Measurements from ENCODE around the gene SFT2D1.
"Not testable (repeated sequence)": the region's sequence is repeated elsewhere in the genome, so short reads cannot be mapped to it uniquely, and the experiment has no call there.

The SFT2D1 gene

DNA sequence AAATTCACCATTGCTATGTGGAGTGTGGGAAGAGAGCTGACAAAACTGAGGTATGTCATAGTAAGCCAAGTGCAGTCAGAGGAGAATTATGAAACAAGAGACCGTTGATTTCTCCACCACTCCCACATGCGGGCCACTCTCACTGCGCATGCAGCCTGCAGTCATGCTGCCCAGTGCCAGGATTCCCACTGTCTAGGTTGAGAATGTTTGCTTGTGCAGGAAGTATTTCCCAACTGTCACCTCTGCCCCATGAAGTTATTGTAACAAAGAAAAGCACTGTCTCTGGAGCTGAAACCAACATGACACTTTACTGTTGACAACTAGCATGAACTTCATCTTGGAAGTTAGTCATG lies 18.7 kb upstream of the SFT2D1 start:
- no peak for DNase-seq

DNA sequence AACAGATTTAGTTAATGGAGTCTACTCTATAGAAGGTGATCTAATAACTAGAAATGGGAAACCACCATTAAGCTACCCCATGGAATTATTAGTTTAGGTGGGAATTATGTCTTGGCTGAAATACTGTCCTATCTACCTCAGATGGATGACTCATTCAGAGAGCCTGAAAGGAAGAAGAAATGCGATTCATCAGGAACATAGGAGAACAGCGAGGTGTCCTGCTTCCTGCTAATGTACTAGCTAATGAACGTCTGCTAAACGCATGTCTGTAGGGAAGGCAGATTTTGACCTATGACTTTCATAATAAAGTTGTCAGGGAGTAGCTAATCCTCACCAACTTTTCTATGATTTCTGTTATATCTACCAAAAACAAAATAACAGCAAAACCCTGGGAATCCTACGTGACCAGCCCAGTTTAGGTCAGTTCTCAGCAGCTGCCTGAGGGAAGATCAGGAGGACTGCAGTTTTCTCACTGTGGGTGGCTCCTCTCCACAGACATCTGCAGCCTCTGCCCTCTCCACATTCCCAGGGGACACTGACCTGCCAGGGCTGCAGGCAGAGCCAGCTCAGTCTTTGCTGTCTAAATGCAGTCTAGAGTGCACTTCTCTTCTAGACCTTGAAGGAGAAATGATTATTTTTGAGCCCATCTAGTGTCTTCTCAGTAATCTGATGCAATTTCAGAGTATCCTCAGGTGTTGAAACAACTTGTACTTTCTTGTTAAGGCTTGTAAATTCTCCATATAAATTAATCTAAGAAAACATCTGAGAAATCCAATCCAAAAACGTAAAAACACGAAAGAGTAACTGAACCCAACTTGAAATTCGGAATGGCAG lies 18.1 kb upstream of the SFT2D1 start:
- no peak for DNase-seq

DNA sequence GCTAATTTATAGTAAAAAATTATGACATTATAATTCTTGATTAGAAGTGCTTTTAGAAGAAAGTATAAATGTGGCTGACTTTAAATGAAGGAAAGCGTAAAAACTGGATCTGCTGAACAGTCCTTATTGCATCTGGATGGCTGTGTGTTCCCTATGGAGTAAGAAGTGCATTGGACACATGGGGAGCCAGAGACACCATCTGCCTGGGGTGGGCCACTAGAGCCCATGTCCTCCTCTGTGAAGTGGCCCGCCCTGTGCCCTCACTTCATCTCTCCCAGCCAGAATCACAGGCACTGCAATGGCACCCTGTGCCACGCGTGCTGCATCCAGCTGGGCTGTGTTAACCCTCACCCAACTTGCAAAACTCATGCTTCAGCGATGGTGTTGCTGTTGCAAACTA lies 13.2 kb upstream of the SFT2D1 start:
- DNase-seq: no peak

DNA sequence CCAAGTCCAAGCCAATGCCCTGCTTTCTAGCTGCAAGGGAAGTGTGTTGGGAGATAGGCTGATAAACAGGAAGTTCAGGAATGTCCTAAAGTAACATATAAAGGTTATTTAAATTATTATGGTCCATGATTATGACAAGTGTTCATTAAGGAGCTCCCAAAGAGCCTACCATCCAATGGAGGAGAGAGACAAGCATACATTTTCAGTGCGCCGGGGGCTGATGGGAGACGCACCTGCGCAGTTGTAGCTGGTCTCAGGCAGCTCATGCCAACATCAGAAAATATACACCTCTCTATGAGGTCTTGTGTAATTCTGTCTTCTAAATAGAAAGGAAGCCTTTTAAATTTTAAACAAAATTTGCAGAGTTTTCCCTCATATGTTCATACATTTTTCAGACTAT lies 12.6 kb upstream of the SFT2D1 start:
- no peak for DNase-seq

DNA sequence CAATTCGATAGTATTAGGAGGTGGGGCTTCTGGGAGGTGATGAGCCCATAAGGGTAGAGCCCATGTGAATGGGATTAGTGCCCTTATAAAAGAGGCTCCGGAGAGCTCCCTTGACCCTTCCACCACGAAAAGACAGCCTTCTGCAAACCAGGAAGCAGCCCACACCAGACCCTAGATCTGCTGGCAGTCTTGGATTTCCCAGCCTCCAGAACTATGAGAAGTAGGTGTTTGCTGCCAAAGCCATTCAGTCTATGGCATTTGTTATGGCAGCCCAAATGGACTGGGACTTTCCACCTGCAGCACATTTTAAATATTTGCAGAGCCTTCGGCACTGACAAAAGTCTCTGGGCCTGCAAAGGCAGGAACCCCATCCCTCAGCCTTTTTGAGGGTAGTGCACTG lies 11.8 kb upstream of the SFT2D1 start:
- DNase-seq: no peak

DNA sequence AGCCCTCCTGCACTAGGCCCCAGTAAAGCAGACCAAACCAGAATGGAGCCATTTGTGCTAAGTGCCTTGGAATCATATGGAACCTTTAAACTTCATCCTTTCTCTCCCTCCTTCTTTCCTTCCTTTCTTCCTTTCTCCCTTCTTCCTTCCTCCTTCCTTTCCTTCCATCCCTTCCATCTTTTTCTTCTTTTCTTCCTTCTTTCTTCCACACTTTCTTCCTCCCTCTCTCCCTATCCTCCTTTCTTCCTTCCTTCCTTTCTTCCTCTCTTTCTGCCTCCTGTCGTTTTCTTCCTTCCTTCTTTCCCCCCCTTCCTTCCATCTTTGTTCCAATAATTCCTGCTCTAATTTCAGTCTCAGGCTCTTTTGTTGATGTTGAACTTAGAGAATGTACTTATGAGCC lies 11.2 kb upstream of the SFT2D1 start:
- DNase-seq: no peak

DNA sequence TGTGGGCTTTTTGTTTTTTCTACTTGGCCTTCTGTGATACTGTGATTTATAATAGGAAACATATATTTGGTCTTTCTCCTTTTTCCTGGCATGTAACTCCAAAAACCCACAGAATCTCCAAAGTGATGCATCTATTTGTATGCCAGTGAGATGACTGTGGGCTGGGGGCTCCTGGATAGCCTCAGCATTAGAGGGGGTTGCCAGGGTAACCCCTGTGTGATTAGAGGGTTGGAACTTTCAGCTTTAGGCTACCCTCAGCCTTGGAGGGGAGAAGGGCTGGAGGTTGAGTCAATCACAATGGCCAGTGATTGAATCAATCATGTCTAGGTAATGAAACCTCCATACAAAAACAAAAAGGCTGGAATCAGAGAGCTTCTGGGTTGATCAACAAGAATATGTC lies 10.6 kb upstream of the SFT2D1 start:
- no peak for DNase-seq

DNA sequence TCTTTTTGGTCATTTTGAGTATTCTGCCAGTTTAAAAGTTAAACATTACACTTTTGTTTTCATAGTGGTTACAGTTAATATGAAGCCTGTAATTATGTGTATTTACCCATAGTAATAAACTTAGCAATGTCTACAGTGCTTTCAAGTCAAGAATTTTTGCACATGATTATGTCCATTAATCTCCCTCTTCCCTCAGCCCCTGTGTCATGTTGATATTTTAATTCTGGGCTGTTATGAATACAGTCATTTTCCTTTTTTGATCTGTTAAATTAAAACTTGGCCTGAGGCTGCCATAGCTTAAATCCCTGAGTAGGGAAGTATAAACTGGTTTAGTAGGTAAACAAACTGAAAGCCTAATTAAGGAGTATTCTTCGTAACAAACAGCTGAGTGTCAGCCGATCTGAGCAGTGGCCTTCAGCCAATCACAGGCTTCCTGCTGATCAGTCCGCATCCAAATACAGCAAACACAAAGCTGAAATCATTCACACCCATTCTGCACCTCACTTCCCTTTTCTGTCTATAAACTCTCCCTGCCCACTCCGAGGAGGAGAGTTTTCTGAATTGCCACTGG lies 9.5 kb upstream of the SFT2D1 start:
- no peak for DNase-seq

DNA sequence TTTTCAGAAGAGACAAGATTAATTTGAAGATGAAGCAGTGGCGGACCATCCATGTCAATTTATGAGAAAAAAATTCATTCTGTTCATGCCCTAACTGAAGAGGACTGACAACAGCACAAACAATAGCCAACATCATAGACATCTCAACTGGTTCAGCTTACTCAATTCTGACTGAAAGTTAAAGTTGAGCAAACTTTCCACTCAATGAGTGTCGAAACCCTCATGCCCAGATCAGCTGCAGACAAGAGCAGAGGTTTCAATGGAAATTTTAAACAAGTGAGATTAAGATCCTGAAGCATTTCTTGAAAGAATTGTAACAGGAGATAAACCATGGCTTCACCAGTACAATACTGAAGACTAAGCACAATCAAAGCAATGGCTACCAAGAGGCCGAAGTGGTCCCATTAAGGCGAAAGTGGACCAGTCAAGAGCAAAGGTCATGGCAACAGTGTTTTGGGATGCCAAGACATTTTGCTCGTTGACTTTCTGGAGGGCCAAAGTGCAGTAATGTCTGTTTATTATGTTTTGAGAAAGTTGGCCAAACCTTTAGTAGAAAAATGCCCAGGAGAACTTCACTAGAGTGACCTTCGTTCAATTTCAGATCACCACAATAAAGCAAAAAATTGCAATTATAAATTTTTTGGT lies 6.1 kb upstream of the SFT2D1 start:
- DNase-seq: no peak

DNA sequence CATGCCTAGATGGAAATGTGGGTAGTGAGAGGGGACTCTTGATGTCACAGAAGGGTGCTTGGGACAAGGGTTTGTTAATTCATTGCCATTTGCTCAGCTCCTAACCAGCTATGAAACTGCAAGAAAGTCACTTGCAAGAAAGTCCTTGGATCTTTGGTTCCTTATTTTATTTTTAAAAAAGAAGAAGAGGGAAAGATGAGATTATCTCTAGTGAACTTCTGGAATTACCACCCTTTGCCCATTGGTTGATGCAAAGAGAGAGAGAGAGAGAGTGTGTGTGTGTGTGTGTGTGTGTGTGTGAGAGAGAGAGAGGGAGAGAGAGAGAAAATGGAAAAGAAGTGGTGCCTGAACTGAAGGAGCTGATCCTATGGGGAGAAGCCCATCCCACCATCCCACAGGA lies 4.6 kb upstream of the SFT2D1 start:
- no peak for DNase-seq

DNA sequence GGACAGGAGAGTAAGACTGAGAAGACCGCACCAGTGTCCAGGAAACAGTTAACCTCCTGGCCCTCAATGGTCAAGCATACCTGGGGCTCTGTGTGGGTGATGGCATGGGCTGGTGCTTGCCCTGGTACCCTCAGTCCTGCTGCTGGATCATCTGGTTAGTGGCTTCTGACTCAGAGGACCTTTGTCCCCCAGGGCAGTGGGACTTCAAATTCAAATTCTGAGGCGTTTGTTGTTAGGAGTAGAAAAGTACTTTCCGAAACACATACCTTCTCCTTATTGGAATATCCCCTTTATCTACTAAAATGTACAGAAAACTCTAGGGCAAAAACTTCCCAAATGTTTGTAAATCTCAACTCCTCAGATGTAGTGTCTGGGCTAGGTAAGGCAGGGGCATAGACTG lies 4.1 kb upstream of the SFT2D1 start:
- no peak for DNase-seq

DNA sequence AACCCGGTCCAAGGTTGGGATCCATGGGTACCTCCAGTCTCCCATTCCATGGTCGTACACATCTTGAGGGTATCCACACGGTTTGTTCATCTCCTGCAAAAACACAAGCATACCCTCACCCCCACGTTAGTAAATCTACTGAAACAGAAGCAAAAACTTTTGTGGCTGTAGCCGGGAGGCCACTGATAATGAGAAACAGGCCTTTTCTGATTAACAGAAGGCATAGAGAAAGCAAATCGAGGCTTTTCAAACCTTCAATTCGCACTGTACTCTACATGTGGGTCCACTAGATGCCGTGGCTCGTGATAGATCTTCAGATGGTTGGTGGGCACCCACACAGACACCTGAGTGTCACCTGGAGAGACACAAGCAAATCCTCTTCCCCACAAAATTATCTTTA lies 3.3 kb upstream of the SFT2D1 start:
- not testable (repeated sequence) for DNase-seq

DNA sequence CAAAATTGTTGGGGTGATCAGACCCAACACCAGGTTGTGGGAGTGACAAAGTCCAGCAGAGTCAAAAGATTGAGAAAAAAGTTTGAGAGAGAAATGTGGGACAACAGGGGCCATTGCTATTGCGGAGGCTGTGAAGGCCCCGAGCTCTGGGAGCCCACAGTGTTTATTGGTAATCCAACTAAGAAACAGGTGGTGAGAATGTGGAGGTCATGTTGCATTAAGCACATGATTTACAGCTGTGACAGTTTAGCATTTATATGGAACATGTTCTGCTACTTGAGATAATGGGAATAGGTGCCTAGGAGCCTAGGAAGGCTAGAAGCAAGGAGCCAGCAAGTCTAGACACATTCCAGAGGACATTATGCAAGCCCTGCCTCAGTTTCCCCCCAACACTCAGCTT lies 2.6 kb upstream of the SFT2D1 start:
- DNase-seq: not testable (repeated sequence)

DNA sequence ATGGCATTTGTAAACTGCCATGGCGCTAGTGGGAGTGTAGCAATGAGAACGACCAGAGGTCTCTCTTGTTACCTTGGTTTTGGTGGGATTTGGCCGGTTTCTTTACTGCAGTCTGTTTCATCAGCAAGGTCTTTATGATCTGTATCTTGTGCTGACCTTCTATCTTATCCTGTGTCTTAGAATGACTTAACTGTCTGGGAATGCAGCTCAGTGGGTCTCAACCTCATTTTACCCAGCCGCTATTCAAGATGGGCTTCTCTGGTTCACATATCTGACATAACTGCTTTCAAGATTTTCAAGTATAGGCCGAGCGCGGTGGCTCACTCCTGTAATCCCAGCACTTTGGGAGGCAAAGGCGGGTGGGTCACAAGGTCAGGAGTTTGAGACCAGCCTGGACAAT lies 1.9 kb upstream of the SFT2D1 start:
- no peak for DNase-seq

DNA sequence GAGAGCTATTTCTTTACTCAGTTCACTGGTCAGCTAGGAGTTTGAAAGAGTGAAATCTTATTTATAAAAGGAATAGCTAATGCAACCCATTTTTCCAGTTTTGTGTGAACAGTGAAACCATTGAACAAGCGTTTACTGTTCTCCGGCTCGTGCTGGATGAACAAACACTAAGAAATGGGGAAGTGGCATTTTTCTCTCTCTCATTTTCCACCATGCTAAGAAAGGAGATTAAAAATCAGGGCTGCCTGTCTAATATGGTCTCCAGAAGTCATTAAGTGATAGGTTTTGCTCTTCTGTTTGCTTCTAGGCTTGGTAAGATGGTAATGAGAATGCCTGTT lies 774 bp upstream of the SFT2D1 start:
- no peak for DNase-seq

DNA sequence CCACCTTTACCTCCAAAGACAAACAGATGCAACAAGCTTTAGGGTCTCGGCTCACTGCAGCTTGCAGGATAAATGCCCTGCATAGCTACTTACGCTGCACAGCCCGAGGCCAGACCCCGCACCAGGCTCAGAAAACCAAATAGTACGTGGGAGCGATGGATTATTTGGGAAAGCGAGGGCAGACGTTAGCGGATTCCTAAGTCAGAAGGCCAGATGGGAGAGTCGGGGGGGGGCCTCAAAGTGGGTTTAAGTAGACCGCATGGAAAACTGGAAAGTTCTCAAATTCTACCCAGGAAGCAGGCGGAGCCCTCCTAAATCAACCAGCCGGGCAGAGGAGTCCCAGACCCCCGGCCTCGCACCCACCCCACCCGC lies 382 bp downstream of the SFT2D1 start:
- peak; percentile 5 for DNase-seq

DNA sequence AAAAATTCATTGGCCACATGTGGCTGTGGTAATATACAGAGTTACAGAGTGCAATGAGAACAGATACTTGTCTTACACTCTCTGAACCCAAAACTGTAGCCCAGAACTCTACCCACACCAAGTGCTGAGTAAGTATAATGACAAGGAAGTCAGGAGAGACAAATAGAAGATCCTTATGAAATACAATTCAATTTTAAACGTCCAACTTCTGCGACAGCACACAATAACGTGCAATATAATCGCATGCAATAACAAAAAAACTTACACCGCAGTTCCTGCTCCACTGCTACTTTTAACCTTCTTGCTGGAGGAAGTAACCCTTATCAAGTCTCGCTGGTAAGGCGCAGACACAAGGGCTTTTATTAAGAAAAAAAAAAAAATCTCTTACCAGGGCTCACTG lies 881 bp downstream of the SFT2D1 start:
- peak; percentile 15 for DNase-seq

DNA sequence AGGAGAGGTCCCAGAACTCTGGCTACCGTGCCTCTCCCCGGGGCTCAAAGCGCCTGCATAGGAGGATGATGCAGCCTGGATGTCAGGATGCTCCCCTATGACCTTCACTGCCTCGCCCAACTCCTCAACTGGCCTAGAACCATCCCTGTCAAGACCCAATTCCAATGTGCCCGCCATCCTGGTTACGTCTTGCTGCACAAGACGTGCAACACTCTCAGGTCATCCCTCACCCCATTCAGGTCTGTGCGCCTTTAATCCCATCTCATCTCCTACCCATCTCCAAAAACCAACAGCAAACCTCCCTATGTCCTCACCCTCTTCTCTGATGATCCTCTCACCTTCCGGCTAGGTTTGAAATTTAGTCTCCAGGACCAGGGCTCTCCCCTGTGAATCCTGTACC lies 3.5 kb downstream of the SFT2D1 start:
- DNase-seq: no peak

DNA sequence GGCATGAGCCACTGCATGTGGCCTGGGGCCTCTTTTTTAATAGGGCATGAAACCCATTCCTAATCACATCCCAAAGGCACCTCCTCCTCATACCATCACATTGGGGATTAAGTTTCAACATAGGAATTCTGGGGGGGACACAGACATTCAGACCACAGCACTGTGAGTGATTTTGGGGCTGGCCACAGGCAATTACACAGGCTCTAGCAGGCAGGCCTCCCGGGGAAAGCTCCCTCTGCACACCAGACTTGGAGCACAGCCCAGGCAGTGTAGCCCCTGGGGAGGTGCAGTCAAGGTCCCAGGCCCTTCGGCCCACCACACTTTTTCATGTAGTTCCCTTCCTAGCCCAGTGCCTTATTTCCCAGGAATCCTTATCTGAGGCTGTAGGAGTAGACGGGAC lies 5.5 kb downstream of the SFT2D1 start:
- DNase-seq: no peak

DNA sequence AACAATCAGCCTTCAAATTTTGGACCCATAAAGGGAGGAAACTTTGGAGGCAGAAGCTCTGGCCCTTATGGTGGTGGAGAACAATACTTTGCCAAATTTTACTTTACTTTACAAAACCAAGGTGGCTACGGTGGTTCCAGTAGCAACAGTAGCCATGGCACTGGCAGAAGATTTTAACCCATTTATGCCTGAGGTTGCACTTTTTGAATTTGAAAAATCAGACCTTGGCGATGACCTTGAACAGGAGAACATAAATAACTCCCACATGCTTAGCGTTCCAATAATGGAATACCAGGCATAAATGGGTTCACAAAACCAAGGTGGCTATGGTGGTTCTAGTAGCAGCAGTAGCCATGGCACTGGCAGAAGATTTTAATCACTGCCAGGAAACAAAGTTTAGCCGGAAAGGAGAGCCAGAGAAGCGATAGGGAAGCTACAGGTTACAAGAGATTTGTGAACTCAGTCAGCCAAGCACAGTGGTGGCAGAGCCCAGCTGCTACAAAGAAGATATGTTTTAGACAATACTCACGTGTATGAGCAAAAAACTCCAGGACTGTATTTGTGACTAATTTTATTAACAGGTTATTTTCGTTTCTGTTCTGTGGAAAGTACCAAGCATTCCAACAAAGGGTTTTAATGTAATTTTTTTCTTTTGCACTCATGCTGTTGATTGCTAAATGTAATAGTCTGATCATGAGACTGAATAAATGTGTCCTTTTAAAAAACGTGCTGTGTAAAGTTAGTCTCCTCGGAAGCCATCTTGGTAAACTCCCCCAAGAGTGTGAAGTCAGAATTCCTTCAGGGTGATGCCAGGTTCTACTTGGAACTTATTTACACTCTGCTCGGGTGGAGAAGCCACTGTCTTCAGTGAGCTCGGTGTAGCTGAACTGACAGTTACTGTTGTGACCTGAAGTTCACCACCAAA lies 6.7 kb downstream of the SFT2D1 start:
- no peak for DNase-seq

DNA sequence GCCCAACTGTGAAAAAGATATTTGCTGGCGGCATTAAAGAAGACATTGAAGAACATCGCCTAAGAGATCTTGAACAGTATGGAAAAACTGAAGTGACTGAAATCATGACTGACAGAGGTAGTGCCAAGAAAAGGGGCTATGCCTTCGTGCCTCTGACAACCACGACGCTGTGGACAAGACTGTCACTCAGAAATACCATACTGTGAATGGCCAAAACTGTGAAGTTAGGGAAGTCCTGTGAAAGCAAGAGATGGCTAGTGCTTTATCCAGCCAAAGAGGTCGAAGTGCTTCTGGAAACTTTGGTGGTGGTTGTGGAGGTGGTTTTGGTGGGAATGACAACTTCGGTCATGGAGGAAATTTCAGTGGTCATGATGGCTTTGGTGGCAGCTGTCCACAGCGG lies 7.5 kb downstream of the SFT2D1 start:
- no peak for DNase-seq

DNA sequence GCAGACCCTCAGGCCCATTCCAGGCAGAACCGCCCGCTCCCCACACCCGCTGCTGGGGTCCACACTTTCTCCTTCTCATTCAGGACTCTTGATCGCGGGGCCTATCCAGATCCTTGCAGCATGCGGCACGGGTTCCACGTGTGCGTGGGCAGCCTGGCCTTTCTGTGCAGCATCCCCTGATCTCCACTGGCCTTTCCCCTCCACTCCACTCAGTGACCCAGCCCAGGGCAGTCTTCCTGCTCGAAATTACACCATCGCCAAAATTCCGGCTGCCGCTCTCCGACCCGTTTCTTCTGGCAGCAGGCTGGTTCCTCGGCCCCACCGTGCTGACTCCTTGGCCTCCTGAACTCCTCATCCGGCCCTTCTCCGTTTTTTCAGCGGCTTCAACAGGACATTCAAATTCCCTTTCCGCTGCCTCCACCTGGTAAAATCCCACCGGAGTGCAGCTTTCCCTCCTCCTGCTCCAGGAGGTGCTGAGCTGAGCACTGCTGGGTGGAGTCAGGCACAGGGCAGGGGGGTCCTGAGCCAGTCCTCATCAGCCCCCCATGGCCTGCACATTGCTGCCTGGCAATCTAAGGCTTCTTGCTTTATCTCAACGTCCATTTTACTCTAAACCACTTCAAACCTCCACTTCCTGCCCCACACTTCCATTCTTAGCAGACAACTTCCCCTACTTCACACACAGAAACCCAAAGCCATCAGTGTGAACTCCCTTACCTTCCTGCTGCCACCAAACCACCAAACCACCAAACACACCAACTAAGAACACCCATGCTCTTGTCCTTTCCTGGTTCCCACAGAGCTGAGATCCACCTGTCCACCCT lies 9.0 kb downstream of the SFT2D1 start:
- DNase-seq: peak; percentile 6

All from CD4-positive, alpha-beta T cell treated with Interleukin-6 for 4 hours (primary cell).